Tibial nerve (tissue), 4 donors: ENCODE results near the gene PACSIN2. TPM values are rescaled to one million over a fixed set of nuclear protein-coding genes. Genes with fewer than 3 reads are reported as not detected.

ENCODE experiments used
- DNase-seq, 2 donors: peaks; one replicate each; pipeline ENCODE4 v3.0.0-alpha.2; 2019; ENCODE audit warnings: low spot score in 2 of 2
- H3K27ac ChIP-seq, 4 donors: fragments of 200-600 bp; sonication (generic) in 3 of 4; one replicate each; pipeline ENCODE4 v1.5.1; 2017 to 2019; ENCODE audit warnings: mild to moderate bottlenecking in 1 of 4
- H3K27me3 ChIP-seq, 2 donors: fragments of 200-600 bp; sonication (generic) in 1 of 2; one replicate each; pipeline versions ENCODE4 v1.5.1 to v1.6.0; 2017 to 2019
- H3K36me3 ChIP-seq, 3 donors: fragments of 200-600 bp; sonication (generic); one replicate each; pipeline ENCODE4 v1.5.1; 2018 to 2019
- H3K4me1 ChIP-seq, 4 donors: fragments of 200-600 bp; sonication (generic) in 3 of 4; one replicate each; pipeline ENCODE4 v1.5.1; 2017 to 2019
- H3K4me3 ChIP-seq, 4 donors: fragments of 200-600 bp; sonication (generic) in 3 of 4; one replicate each; pipeline ENCODE4 v1.5.1; 2017 to 2019; ENCODE audit warnings: mild to moderate bottlenecking in 1 of 4, moderate library complexity in 1 of 4
- H3K9me3 ChIP-seq, 4 donors: fragments of 200-600 bp; sonication (generic) in 3 of 4; one replicate each; pipeline ENCODE4 v1.5.1; 2017 to 2019
- CTCF ChIP-seq, 5 experiments: fragments of 200-600 bp in 3 of 5; fragments of 450-650 bp in 2 of 5; sonication (generic) in 3 of 5; IDR thresholded peaks; one replicate each; pipeline ENCODE4 v1.5.1; 2016 to 2019; ENCODE audit warnings: antibody characterized with exemption in 5 of 5, mild to moderate bottlenecking in 3 of 5, moderate library complexity in 2 of 5
- EP300 ChIP-seq, 2 donors: sonication (generic); formaldehyde crosslinking; IDR thresholded peaks; one replicate each; pipeline ENCODE4 v1.6.1; 2017; ENCODE audit warnings: antibody characterized with exemption in 2 of 2, mild to moderate bottlenecking in 1 of 2
- POLR2A ChIP-seq, 2 donors: fragments of 450-650 bp; IDR thresholded peaks; one replicate each; pipeline ENCODE4 v1.6.1; 2017; ENCODE audit warnings: antibody characterized with exemption in 2 of 2, mild to moderate bottlenecking in 2 of 2, moderate library complexity in 2 of 2
- WGBS, 2 donors: methylation state at CpG; one replicate each; pipeline ENCODE4 v1.1.5; 2018; 5-methylcytosine and 5-hydroxymethylcytosine counted together
- total RNA-seq, 4 donors: library from RNA; depleted of rRNA; stranded (reverse); fragments of >200 nt; gene quantifications; one replicate each; pipeline ENCODE4 v1.1.0, GENCODE V29; 2016

The PACSIN2 gene
- total RNA-seq, 4 donors from 2014 or later, result 45.9 to 78.2 (median 59.0) TPM

GRCh38 chr22:43015677-43016042, 711 bp upstream of the PACSIN2 start:
- no peak for TF ChIP-seq CTCF (IDR thresholded peaks at IDR 0.05)
- TF ChIP-seq POLR2A (IDR thresholded peaks at IDR 0.05), result no peak
- no peak for TF ChIP-seq EP300 (IDR thresholded peaks at IDR 0.05)
- peak overlapping the region in 3 of 4 donors; percentile 39 to 88 (median 78) for H3K27ac ChIP-seq

GRCh38 chr22:43014316-43014868, 557 bp downstream of the PACSIN2 start:
- Histone ChIP-seq H3K4me3 (peak overlapping the region; percentile 60 to 98 (median 76)), H3K9me3 (no peaks in the 10 kb centered on the region), H3K27me3 (no peaks in the 10 kb centered on the region), H3K4me1 (peaks cover 0 to 23% (median 8%) of the 10 kb centered on the region in 4 donors), H3K36me3 (no peaks in the 10 kb centered on the region), H3K27ac (peak overlapping the region in 3 of 4 donors; percentile 74 to 88 (median 78))
- TF ChIP-seq POLR2A (IDR thresholded peaks at IDR 0.05), result no peak
- TF ChIP-seq EP300 (IDR thresholded peaks at IDR 0.05), result no peak
- no peak for TF ChIP-seq CTCF (IDR thresholded peaks at IDR 0.05)
- no peak for DNase-seq
- 0 to 2% methylated on average over 33 to 34 of the region's 39 CpGs for WGBS, 2 donors

More at GRCh38 chr22:43015677-43016042, 711 bp upstream of the PACSIN2 start:
- no peaks in the 10 kb centered on the region for H3K9me3 ChIP-seq
- no peaks in the 10 kb centered on the region for H3K27me3 ChIP-seq
- DNase-seq, result no peak
- H3K36me3 ChIP-seq, result no peaks in the 10 kb centered on the region
- H3K4me3 ChIP-seq, result peak overlapping the region; percentile 60 to 98 (median 76)
- H3K4me1 ChIP-seq, result peaks cover 0 to 23% (median 8%) of the 10 kb centered on the region in 4 donors
- WGBS, 2 donors, result 29 to 42% methylated on average over 5 of the region's 5 CpGs

- no peaks in the 10 kb centered on the region for H3K27me3 ChIP-seq
Measured at GRCh38 chr22:43013355-43014315, 1.3 kb downstream of the PACSIN2 start.

GRCh38 chr22:43012390-43012789, 2.6 kb downstream of the PACSIN2 start:
- no peak overlapping the region for H3K4me3 ChIP-seq
- H3K4me1 ChIP-seq, result peaks cover 0 to 42% (median 10%) of the 10 kb centered on the region in 4 donors
- no peaks in the 10 kb centered on the region for H3K27me3 ChIP-seq
- no peak for TF ChIP-seq POLR2A (IDR thresholded peaks at IDR 0.05)
- no peak for TF ChIP-seq EP300 (IDR thresholded peaks at IDR 0.05)
- no peak for TF ChIP-seq CTCF (IDR thresholded peaks at IDR 0.05)
- no peaks in the 10 kb centered on the region for H3K36me3 ChIP-seq
- no peak for DNase-seq
- WGBS, 2 donors, result 83 to 84% methylated on average over 6 of the region's 6 CpGs
- no peaks in the 10 kb centered on the region for H3K9me3 ChIP-seq
- no peak overlapping the region for H3K27ac ChIP-seq

More at GRCh38 chr22:43013355-43014315, 1.3 kb downstream of the PACSIN2 start:
- 11 to 20% methylated on average over 13 to 16 of the region's 16 CpGs for WGBS, 2 donors
- no peaks in the 10 kb centered on the region for H3K36me3 ChIP-seq
- H3K27ac ChIP-seq, result peak overlapping the region in 2 of 4 donors; percentile 78 to 88
- TF ChIP-seq POLR2A (IDR thresholded peaks at IDR 0.05), result no peak
- TF ChIP-seq CTCF (IDR thresholded peaks at IDR 0.05), result no peak
- no peak for TF ChIP-seq EP300 (IDR thresholded peaks at IDR 0.05)
- peak overlapping the region; percentile 60 to 98 (median 76) for H3K4me3 ChIP-seq
- peaks cover 0 to 31% (median 10%) of the 10 kb centered on the region in 4 donors for H3K4me1 ChIP-seq
- no peaks in the 10 kb centered on the region for H3K9me3 ChIP-seq
- DNase-seq, result no peak

- WGBS, 2 donors, result 86 to 87% methylated on average over 7 of the region's 7 CpGs
- H3K36me3 ChIP-seq, result no peaks in the 10 kb centered on the region
- H3K27me3 ChIP-seq, result no peaks in the 10 kb centered on the region
- no peaks in the 10 kb centered on the region for H3K9me3 ChIP-seq
- DNase-seq, result no peak
- H3K4me3 ChIP-seq, result no peak overlapping the region
- H3K4me1 ChIP-seq, result peaks cover 0 to 42% (median 10%) of the 10 kb centered on the region in 4 donors
- TF ChIP-seq POLR2A (IDR thresholded peaks at IDR 0.05) (no peak), EP300 (IDR thresholded peaks at IDR 0.05) (no peak), CTCF (IDR thresholded peaks at IDR 0.05) (no peak)
- H3K27ac ChIP-seq, result no peak overlapping the region
Measured at GRCh38 chr22:43011079-43011478, 3.9 kb downstream of the PACSIN2 start.
